ENCODE data around the gene CDH1. TPM values are rescaled to one million over a fixed set of nuclear protein-coding genes. Genes with fewer than 3 reads are reported as not detected.
A peak's percentile ranks its signal among the peaks of the same experiment; 100 is the strongest.
"Not testable (repeated sequence)": the region's sequence is repeated elsewhere in the genome, so short reads cannot be mapped to it uniquely, and the experiment has no call there.

Gene CDH1
- total RNA-seq, 1 experiment from 2014 or later = 65.8 TPM

GRCh38 chr16:68786685-68787418 is 49.8 kb downstream of the CDH1 start:
- ChIA-PET POLR2A (no interaction called here), CTCF (no interaction called here)
- ATAC-seq (no peak), DNase-seq (ENCODE audit: low read depth, low spot score) (no peak)
- intact Hi-C loops (cut with micrococcal nuclease; ENCODE audit: unreplicated experiment) = no loop called here
- Histone ChIP-seq H3K27ac (ENCODE audit: low read length) (no peak overlapping the region), H3K36me3 (ENCODE audit: control insufficient read depth, insufficient read depth, low read length) (no peaks in the 10 kb centered on the region), H3K9me3 (ENCODE audit: control insufficient read depth, insufficient read depth, low read depth, low read length) (no peaks in the 10 kb centered on the region), H3K4me3 (ENCODE audit: low read depth in 2 of 2, low read length in 2 of 2) (no peak overlapping the region), H3K27me3 (ENCODE audit: control insufficient read depth, insufficient read depth, low read length) (no peaks in the 10 kb centered on the region), H3K4me1 (ENCODE audit: control insufficient read depth, insufficient read depth, low read length) (peaks cover 8% of the 10 kb centered on the region; the same call in 1 of the 2 replicates)
- no TSS peak for BruUV-seq (replicated peaks)
- no peak for TF ChIP-seq SIN3A (IDR thresholded peaks at IDR 0.05; ENCODE audit: borderline replicate concordance, insufficient read depth, low read depth, low read length)
- TF ChIP-seq REST (IDR thresholded peaks at IDR 0.05; ENCODE audit: insufficient read depth in 1 of 2, low read depth in 2 of 2, low read length in 1 of 2) = no peak
- no peak for TF ChIP-seq CTCF (IDR thresholded peaks at IDR 0.05)
- no peak for TF ChIP-seq TCF7L2 (IDR thresholded peaks at IDR 0.05; ENCODE audit: low read depth, low read length)
- TF ChIP-seq POLR2AphosphoS5 (IDR thresholded peaks at IDR 0.05; ENCODE audit: low read depth, low read length) = no peak
- in situ Hi-C loops (cut with HindIII; ENCODE audit: low pct_unique_long_range_greater_than_20kb, low sequenced_read_pairs) = no loop called here

- H3K9me3 ChIP-seq (ENCODE audit: control insufficient read depth, insufficient read depth, low read depth, low read length); DNase-seq (ENCODE audit: low read depth, low spot score); in situ Hi-C loops (cut with HindIII; ENCODE audit: low pct_unique_long_range_greater_than_20kb, low sequenced_read_pairs); H3K36me3 ChIP-seq (ENCODE audit: control insufficient read depth, insufficient read depth, low read length); H3K27ac ChIP-seq (ENCODE audit: low read length); H3K4me3 ChIP-seq (ENCODE audit: low read depth in 2 of 2, low read length in 2 of 2); POLR2A ChIA-PET; CTCF ChIA-PET; intact Hi-C loops (cut with micrococcal nuclease; ENCODE audit: unreplicated experiment); BruUV-seq (replicated peaks); H3K4me1 ChIP-seq (ENCODE audit: control insufficient read depth, insufficient read depth, low read length); H3K27me3 ChIP-seq (ENCODE audit: control insufficient read depth, insufficient read depth, low read length); ATAC-seq: not testable (repeated sequence)
Measured at GRCh38 chr16:68787419-68787807, 50.3 kb downstream of the CDH1 start.

GRCh38 chr16:68790130-68790761 is 53.2 kb downstream of the CDH1 start:
- no peak for TF ChIP-seq TCF7L2 (IDR thresholded peaks at IDR 0.05; ENCODE audit: low read depth, low read length)
- TF ChIP-seq POLR2AphosphoS5 (IDR thresholded peaks at IDR 0.05; ENCODE audit: low read depth, low read length) = no peak
- TF ChIP-seq SIN3A (IDR thresholded peaks at IDR 0.05; ENCODE audit: borderline replicate concordance, insufficient read depth, low read depth, low read length) = no peak
- TF ChIP-seq CTCF (IDR thresholded peaks at IDR 0.05) = no peak
- no peak for TF ChIP-seq REST (IDR thresholded peaks at IDR 0.05; ENCODE audit: insufficient read depth in 1 of 2, low read depth in 2 of 2, low read length in 1 of 2)
- H3K4me1 ChIP-seq (ENCODE audit: control insufficient read depth, insufficient read depth, low read length) = peaks cover 8% of the 10 kb centered on the region; the same call in 1 of the 2 replicates
- no peaks in the 10 kb centered on the region for H3K36me3 ChIP-seq (ENCODE audit: control insufficient read depth, insufficient read depth, low read length)
- DNase-seq (ENCODE audit: low read depth, low spot score) (no peak), ATAC-seq (peak; percentile 70; the same call in 1 of the 2 replicates)
- H3K27ac ChIP-seq (ENCODE audit: low read length) = no peak overlapping the region
- in situ Hi-C loops (cut with HindIII; ENCODE audit: low pct_unique_long_range_greater_than_20kb, low sequenced_read_pairs) = no loop called here
- POLR2A ChIA-PET = no interaction called here
- CTCF ChIA-PET = no interaction called here
- BruUV-seq (replicated peaks) = no TSS peak
- H3K27me3 ChIP-seq (ENCODE audit: control insufficient read depth, insufficient read depth, low read length) = no peaks in the 10 kb centered on the region
- no peak overlapping the region for H3K4me3 ChIP-seq (ENCODE audit: low read depth in 2 of 2, low read length in 2 of 2)
- intact Hi-C loops (cut with micrococcal nuclease; ENCODE audit: unreplicated experiment) = no loop called here
- no peaks in the 10 kb centered on the region for H3K9me3 ChIP-seq (ENCODE audit: control insufficient read depth, insufficient read depth, low read depth, low read length)

All from Panc1 (cell line).